ENCODE data around the gene FHIP1A.

FHIP1A gene

GRCh38 chr4:151417766-151418376 is 8.9 kb downstream of the FHIP1A start:
- DNase-seq (ENCODE audit: low read depth in 3 of 3) = no peak

GRCh38 chr4:151418385-151418784 is 9.4 kb downstream of the FHIP1A start:
- no peak for DNase-seq (ENCODE audit: low read depth in 3 of 3)

- DNase-seq (ENCODE audit: low read depth in 3 of 3) = no peak
Measured at GRCh38 chr4:151418856-151419255, 9.9 kb downstream of the FHIP1A start.

- DNase-seq (ENCODE audit: low read depth in 3 of 3) = no peak
Measured at GRCh38 chr4:151420250-151420807, 11.4 kb downstream of the FHIP1A start.

GRCh38 chr4:151422854-151423253 is 13.9 kb downstream of the FHIP1A start:
- DNase-seq (ENCODE audit: low read depth in 3 of 3) = no peak

GRCh38 chr4:151426513-151426912 is 17.5 kb downstream of the FHIP1A start:
- no peak for DNase-seq (ENCODE audit: low read depth in 3 of 3)

DNA sequence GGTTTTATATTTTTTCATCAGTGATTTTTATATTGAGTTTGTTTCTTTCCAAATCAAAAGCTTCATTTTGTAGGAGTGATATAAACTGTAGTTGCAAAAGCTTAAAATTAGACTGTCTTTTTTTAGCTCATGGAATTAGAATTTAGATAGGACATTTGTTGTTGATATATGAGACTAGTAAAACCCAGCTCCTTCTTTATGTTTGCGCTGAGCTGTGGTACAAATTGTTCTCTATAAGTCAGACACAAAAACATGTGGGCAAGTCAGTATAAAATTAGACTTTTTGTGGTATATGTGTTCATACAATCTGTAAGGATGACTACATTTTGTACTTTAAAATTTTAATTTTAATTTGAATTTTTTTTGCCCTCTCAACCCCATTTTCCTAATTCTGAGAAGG is 18.3 kb downstream of the FHIP1A start:
- DNase-seq (ENCODE audit: low read depth in 3 of 3) = no peak

DNA sequence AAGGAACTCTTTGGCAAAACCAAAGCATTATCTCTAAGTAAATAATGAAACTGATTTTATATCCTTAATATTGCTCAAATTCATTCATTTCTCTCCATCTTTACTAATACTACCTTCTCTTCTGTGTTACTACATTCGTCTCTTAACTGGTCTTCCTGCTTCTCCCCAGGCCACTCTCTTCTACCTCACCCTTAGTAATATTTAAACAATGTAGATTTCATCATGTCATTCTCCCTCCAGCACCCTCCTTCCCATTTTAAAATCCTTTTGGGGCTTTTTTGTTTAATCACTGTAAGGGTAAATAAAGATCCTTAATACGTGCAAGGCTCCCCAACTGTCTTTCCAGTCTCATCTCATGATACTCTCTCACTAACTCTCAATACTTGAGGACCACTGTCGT is 19.4 kb downstream of the FHIP1A start:
- DNase-seq (ENCODE audit: low read depth in 3 of 3) = no peak

- no peak for DNase-seq (ENCODE audit: low read depth in 3 of 3)
Measured at GRCh38 chr4:151429957-151430570, 21.1 kb downstream of the FHIP1A start.

- no peak for DNase-seq (ENCODE audit: low read depth in 3 of 3)
Measured at GRCh38 chr4:151430740-151431457, 21.9 kb downstream of the FHIP1A start.

GRCh38 chr4:151431728-151432127 is 22.8 kb downstream of the FHIP1A start:
- DNase-seq (ENCODE audit: low read depth in 3 of 3) = no peak

DNA sequence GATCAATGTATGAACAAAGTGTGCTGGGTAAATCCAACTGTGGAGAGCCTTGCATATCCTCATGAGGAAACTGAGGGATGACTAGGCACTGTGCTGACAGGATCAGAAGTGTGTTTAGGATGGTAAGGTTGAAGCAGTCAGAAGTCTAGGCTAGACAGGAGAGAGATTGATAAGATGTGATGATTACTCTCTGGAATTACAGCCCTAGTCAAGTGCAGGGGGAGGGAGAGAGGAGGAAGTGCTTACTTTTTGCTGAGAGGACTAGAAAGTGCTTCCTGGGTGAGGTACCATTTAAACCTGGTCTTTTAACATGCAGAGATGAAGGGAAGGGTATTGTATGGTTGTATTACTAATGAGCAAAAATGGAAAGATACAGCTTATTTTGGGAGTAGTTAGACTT is 23.7 kb downstream of the FHIP1A start:
- DNase-seq (ENCODE audit: low read depth in 3 of 3) = no peak

- DNase-seq (ENCODE audit: low read depth in 3 of 3) = no peak
Measured at GRCh38 chr4:151434183-151434860, 25.3 kb downstream of the FHIP1A start.

DNA sequence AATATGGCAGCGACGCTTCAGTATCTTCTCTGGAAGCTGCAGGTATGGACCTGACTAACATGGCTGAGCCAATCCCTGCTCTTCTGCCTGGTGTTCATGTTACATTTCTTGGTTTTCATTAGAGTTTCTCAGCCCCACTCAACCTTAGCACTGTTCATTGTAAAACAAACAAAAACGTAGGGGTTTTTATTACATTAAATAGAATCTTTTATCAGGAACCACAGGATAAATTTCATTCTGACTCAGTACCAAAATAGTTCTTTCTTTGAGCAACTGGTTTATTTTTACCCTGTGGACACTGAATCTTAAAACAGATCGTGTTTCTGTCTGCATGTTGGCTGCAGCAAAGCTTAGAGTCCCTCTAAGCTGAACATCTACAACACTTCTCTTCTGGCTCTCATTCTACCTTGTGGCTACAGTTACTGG is 27.1 kb downstream of the FHIP1A start:
- no peak for DNase-seq (ENCODE audit: low read depth in 3 of 3)

DNA sequence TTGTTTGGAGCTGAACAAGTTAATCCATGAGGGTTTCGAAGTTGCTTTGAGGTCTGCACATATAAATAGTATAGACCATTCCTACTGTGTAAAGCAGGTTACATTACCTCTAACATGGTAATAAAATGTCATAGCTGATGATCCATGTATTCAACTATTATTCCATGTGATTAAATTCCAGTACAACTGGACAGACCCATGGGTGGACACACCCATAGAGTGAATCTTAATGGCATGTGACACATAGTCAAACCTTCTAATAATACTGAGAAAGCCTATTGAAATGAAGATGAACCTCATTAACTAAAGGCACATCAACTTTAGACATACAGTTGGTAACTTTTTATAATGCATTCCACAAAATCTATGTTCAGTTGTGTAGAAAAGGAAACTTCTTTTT is 28.5 kb downstream of the FHIP1A start:
- DNase-seq (ENCODE audit: low read depth in 3 of 3) = no peak

DNA sequence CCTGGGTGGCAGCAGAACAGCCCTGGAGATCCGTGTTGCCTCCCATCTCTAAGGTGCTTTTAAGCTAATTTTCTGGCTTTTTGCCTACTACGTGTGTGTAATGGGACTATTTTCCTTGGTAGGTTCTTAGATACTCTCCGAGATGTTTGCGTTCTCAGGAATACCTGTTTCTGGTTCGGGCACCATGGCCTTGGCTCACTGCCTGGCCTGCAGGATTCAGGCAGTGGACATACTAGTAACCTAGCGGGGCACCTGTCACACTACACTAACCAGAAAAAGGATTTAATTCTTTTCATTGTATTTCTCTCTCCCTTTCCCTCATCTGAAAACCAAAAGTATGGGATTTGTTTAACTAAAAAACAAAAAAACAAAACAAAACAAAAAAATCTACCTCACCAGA is 29.2 kb downstream of the FHIP1A start:
- DNase-seq (ENCODE audit: low read depth in 3 of 3) = no peak

DNA sequence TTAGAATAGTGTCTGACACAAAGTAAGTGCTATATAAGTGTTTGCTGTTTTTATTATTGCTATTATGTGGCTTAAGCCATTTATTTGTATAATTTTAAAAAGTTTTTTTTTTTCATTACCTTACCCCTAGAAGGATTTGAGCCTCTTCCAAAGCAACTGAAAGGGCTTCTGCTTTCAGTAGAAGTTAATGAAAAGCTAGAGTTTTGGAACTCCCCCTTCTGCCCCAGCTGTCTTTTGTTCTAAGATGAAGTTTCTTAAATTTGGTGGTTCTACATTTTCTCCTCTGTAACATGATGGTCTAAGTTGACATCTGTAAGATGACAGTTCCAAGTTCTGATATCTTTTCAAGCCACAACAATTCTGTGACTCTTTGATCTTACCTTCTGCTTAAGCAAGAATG is 30.3 kb downstream of the FHIP1A start:
- DNase-seq (ENCODE audit: low read depth in 3 of 3) = no peak

DNA sequence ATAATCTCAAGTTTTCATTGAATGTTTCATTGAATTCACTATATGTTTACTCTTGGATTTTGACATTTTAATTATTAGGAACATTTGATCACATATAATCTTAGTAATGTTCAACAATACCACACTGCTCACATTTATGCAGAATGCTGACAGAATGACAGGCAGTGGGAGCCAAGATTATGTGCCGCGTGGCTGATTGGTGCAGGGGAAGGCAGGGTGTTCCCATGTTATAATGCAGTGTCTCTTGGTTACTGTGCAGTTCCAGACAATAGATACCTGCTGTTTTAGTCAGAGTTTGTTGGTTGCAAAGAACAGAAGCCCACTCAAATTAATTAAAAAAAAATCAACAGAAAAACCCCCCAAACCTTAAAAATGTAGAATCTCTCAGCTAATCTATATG is 33.0 kb downstream of the FHIP1A start:
- DNase-seq (ENCODE audit: low read depth in 3 of 3) = no peak

DNA sequence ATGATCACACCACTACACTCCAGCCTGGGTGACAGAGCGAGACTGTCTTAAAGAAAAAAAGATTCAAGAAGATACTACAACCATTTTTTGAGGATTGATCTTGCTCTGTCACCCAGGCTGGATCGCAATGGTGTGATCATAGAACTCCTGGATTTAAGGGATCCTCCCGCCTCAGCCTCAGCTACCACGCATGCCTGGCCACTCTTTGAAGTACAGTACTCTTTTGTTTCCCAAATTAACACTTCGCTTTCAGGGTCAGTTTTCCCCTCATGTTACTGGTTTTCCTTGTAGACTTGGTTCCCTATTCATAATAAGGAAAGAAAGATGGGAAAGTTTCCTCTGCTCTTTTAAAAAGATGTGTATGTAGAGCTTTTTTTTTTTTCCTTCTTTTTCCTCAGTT is 34.3 kb downstream of the FHIP1A start:
- no peak for DNase-seq (ENCODE audit: low read depth in 3 of 3)

DNA sequence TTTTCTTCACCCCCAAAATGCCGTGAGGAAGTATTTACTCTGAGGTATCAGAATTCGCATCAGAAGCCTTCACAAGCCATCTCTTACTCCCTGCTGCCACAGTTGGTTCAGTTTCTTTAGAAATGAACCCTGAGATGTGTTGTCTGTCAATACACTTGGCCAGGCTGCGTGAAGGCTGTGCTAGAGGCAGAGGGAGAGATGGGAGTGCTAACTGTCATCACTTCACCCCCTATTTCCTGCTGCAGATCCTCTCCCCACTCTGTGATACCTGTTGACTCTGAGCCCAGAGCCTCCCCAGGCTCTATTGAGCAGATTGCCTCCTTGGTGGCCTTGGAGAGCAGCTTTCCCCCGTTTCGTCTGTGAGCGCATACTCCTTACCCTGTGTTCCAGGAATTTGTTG is 34.8 kb downstream of the FHIP1A start:
- DNase-seq (ENCODE audit: low read depth in 3 of 3) = no peak

GRCh38 chr4:151446208-151446607 is 37.2 kb downstream of the FHIP1A start:
- no peak for DNase-seq (ENCODE audit: low read depth in 3 of 3)

- no peak for DNase-seq (ENCODE audit: low read depth in 3 of 3)
Measured at GRCh38 chr4:151454513-151454912, 45.5 kb downstream of the FHIP1A start.

All from stimulated activated CD4-positive, alpha-beta T cell treated with anti-CD3 and anti-CD28 coated beads, TNF-alpha, amount 100 ng/mL, for 4 hours (primary cell).